Jurkat, Clone E6-1 (cell line): ENCODE results near the gene LTBP2.
"Not testable (repeated sequence)": the region's sequence is repeated elsewhere in the genome, so short reads cannot be mapped to it uniquely, and the experiment has no call there.

Source experiments
- DNase-seq: peaks from one replicate; pipeline ENCODE4 v3.0.0-alpha.2; 2011; ENCODE audit warnings: low read depth, low spot score
- H3K4me3 ChIP-seq: 2 replicates; pipeline ENCODE4 v1.5.1; 2011; ENCODE audit warnings: mild to moderate bottlenecking, low read length, control low read depth, moderate library complexity

Gene LTBP2

DNA sequence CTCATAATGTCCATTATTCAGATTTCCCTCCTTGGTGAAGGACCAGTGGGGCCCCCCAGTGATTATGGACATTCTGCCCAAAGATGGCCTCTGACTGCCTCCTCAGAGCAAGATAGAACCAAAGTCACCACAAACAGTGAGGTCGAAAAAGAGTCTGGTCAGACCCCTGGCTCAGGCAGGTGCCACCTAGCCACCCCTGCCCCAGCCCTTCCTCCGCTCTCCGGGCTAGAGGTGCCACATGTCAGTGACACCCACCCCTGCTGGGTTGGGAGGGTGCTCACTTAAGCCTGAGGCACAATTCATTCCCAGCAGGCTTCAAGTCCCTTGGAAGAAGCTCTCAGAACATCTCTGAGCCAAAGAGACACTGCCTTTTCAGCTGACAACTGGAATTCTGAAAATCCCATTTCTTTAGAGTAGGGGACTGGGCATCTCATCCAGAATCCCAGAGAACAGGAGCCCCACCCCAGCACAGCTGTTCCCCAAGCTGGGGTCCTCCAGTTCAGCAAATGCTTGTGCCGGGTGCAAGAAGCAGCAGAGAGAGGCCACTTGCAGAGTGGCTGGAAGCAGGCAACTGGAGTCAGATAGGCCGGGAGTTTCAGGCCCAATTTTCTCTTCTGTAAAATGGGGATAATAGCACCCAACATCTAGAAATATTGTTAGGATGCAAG is 68.1 kb downstream of the LTBP2 start:
- H3K4me3 ChIP-seq = no peak overlapping the region

DNA sequence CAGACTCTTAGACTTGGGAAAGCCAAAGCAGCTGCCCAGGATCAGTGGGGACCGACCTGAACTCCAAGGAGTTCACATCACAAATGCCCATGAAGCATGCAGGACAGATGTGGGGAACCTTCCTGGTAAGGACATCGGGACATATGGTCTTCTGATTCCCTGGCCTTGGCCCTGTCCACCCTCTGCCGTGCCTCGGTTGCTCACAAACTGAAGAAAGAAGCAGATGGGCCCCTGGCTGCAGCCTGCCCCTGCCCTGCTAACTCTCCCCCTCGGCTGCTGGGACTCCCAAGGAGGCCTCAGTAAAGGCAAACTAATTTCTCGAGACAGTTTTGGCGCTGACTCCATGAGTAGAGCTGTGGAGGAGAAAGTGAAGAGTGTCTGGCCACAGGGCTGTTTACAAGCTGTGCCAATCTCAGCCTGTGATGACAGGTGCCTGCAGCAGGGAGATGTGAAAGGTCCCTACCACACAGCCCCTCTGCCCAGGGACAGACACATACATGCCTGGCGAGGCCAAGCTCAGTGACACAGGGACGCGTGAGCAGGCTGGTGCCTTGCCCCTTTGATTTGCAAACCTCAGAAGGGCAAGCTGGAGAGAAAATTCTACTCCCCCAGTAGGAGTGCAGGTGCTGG is 69.9 kb downstream of the LTBP2 start:
- no peak for DNase-seq
- H3K4me3 ChIP-seq = no peak overlapping the region

More for the DNA sequence above, 68.1 kb downstream of the LTBP2 start:
- no peak for DNase-seq

- no peak for DNase-seq
- no peak overlapping the region for H3K4me3 ChIP-seq
Observed at GRCh38 chr14:74541225-74541624, 70.8 kb downstream of the LTBP2 start.

DNA sequence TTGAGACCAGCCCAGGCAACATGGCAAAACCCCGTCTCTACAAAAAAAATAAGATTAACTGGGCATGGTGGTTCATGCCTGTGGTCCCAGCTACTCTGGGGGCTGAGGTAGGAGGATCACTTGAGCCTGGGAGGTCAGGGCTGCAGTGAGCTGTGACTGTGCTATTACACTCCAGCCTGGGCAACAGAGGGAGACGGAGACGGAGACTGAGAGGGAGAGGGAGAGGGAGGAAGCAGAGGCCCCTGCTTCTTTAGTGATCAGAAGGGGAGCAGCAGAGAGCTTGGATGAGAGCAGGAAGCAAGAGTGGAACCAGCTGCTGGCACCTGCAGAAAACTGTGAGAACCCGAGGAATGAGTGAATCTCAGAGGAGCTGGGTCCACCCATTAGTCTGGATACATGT is 72.5 kb downstream of the LTBP2 start:
- no peak for DNase-seq
- no peak overlapping the region for H3K4me3 ChIP-seq

DNA sequence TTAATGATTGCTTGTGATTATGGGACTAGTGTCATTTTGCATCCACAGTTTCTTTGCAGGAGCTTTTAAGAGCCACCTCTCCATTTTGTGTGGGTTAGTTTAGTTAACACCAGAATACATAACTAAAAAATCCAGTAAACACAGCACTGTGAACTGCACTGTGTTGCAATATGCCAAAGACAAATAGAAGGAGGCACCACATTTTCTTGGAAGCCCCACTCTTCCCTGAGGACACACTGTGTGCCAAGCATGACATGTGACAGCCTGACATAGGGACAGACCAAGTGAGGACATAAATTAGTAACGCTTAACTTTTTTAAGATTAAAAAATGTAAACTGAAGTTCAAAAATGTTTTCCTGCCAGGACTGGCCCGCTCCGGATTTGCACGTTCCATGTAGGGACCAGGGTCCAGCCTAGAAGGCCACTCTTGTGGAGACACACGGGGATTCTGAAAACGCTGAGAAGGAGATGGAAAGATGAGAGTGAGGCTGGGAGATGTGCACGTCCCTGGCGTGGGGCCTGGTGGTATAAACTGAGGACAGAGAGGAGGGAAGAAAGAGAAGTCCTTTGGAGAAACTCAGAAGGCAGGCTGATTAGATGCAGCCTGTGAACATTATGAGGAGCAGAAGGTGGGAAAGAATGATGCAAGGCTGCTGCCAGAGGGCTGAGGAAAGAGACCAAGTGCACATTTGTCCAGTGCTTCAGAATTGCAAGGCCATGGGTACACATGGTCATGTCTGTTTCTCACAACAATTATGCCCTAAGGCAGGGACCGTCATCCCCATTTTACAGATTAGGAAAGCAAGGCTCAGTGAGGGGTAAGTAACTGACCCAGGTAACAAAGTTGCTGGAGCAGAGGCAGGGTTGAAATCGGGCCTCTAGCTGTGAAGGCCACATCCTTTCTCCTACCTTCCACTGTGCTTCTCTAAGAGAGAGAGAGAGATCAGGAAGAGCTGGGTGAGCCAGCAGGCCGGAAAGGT is 73.3 kb downstream of the LTBP2 start:
- H3K4me3 ChIP-seq = no peak overlapping the region
- no peak for DNase-seq

GRCh38 chr14:74536336-74536735 is 75.7 kb downstream of the LTBP2 start:
- not testable (repeated sequence) for DNase-seq, H3K4me3 ChIP-seq

- DNase-seq = no peak
- H3K4me3 ChIP-seq = no peak overlapping the region
Observed at GRCh38 chr14:74535756-74536325, 76.2 kb downstream of the LTBP2 start.

- DNase-seq = no peak
- no peak overlapping the region for H3K4me3 ChIP-seq
Observed at GRCh38 chr14:74533576-74533975, 78.5 kb downstream of the LTBP2 start.

DNA sequence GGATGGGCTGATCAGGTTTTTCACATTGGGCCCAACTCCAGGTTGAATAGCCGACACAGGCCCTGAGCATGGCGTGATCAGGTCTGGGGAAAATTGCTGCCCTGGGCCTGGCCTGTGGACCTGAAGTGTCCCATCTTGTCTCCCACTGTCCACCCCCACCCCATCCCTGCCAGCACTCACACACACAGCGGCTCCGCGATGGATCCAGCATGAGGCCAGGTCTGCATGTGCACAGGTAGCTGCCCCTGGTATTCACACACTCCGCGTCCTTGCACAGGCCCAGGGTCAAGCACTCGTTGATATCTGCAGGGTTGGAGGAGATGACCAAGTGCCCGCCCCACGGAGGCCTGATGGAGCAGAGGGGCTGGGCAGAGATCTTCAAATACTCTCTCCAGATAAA is 79.8 kb downstream of the LTBP2 start:
- DNase-seq = no peak
- no peak overlapping the region for H3K4me3 ChIP-seq

- H3K4me3 ChIP-seq = no peak overlapping the region
- DNase-seq = no peak
Observed at GRCh38 chr14:74531467-74531866, 80.6 kb downstream of the LTBP2 start.

DNA sequence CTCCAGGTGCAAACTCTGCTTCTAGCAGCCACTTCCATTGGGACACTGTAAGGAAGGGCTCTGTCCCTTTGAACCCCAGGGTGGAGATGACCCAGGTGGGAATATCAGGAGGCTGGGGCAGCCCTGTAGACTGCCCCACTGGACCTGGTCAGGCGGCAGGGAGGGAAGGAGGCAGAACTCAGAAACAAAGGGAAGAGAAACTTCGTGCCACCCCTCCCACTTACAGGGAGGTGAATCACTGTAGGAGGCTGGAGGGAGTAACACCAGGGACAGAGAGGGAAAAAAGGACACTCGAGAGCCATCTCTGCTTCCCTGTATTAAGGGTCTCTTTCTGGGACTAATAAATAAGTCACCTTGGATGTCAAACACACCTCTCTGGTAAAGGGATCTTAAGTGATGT is 81.0 kb downstream of the LTBP2 start:
- DNase-seq = no peak
- H3K4me3 ChIP-seq = no peak overlapping the region

- no peak for DNase-seq
- no peak overlapping the region for H3K4me3 ChIP-seq
Observed at GRCh38 chr14:74528886-74529285, 83.2 kb downstream of the LTBP2 start.

GRCh38 chr14:74528406-74528805 is 83.6 kb downstream of the LTBP2 start:
- no peak overlapping the region for H3K4me3 ChIP-seq
- DNase-seq = no peak

GRCh38 chr14:74527736-74528280 is 84.2 kb downstream of the LTBP2 start:
- no peak overlapping the region for H3K4me3 ChIP-seq
- DNase-seq = no peak

GRCh38 chr14:74526854-74527585 is 85.0 kb downstream of the LTBP2 start:
- H3K4me3 ChIP-seq = no peak overlapping the region
- DNase-seq = no peak

DNA sequence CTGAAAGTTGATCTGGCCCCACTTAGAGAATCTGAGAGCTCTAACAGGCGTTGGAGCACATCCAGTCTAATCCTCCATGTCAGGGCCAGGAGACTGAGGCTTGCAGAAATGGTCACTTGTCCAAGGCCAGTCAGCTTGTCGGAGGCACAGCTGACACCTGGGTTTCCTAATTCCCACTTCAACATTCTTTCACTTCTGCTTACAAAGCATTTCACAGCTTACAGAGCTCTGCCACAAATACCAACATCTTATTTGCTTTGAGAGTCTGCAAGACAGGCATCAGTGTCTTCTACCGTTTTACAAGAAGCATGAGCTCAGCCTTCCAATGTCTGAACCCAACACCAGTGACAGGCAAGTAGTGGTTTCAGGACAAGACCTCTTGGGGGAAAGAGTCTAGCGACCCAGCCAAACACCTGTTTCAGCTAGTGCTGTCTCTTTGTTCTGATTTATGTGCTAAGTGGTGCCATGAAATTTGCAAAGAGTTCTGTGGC is 86.6 kb downstream of the LTBP2 start:
- no peak overlapping the region for H3K4me3 ChIP-seq
- no peak for DNase-seq

DNA sequence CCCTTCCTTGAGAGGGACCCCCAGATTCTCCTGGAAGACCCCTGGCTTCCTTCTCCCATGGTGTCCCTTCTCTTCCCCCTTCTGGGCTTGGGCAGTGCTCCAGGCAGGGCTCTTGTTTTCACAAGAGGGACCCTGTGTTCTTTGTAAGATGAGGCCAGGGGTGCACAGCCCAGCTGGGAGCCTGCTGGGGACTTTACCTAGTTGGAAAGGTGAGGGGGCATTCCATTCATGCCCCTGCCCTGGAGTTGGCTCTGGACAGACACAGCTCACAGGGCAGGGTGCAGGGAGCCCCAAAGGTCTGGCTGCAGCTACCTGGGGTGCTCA is 87.3 kb downstream of the LTBP2 start:
- DNase-seq = no peak
- H3K4me3 ChIP-seq = no peak overlapping the region

DNA sequence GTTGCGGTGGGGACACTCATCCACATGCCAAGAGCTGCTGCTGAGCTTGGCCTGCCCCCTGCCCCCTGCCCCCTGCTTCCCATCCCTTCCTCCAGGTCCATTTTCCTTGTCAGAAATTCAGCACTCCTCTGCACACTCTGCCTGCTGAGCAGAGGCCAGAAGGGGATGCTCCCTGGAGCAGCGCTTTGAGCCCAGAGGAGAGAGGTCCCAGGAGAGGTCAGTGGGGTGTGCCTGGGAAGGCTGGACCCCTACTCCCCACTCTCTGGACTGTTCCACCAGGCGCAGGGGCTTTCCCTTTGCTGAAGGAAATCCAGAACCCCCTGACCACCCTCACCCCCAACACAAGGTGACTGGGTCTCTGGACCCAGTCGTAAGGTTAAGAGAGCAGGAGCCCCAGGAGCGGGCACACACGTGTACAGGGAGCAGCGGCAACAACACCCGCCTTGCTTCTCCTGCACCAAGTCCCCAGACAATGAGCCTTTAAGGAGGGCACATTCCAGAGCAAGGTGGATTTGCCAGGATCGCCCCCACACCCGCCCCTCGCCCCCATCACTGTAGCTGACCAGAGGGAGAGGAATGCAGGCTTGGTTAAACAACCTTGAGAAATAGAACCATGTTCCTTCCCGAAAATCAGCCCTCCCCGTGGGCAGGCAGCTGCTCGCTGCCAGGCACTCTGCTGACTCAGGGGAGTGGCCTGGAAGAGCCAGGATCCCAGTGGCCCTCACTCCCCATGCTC is 87.8 kb downstream of the LTBP2 start:
- no peak for DNase-seq
- H3K4me3 ChIP-seq = no peak overlapping the region
